SU-DHL-6 (cell line): ENCODE results near the gene LTB4R2.

Source experiments
- H2AFZ ChIP-seq: fragments of 200-600 bp; sonication (generic); 2 replicates; pipeline ENCODE4 v1.6.1; 2014; ENCODE audit warnings: low read depth, mild to moderate bottlenecking, moderate library complexity, mixed read lengths, antibody characterized with exemption, low read length; ENCODE audit not compliant: severe bottlenecking
- H3F3A ChIP-seq: fragments of 200-600 bp; shearing (Covaris generic); 2 replicates; pipeline ENCODE4 v1.6.0; 2016; ENCODE audit warnings: antibody characterized with exemption, mild to moderate bottlenecking; ENCODE audit not compliant: insufficient read depth
- H3K27ac ChIP-seq: fragments of 200-600 bp; sonication (generic); 2 replicates; pipeline ENCODE4 v1.5.1; 2016; ENCODE audit warnings: low read depth, mild to moderate bottlenecking, low read length, moderate library complexity, mixed read lengths
- H3K27me3 ChIP-seq: fragments of 200-600 bp; sonication (generic), shearing (Covaris generic); 2 replicates; pipeline ENCODE4 v1.6.0; 2014; ENCODE audit warnings: mild to moderate bottlenecking, low read length
- H3K36me3 ChIP-seq: fragments of 200-600 bp; sonication (generic); 2 replicates; pipeline ENCODE4 v1.6.1; 2014; ENCODE audit warnings: mild to moderate bottlenecking, low read length, mixed read lengths
- H3K4me2 ChIP-seq: fragments of 300-600, 200-600 bp; shearing (Covaris generic), sonication (generic); 2 replicates; pipeline ENCODE4 v1.6.0; 2014; ENCODE audit warnings: low read length, low read depth, mild to moderate bottlenecking; ENCODE audit not compliant: poor library complexity, severe bottlenecking
- H3K4me3 ChIP-seq: fragments of 200-600 bp; sonication (generic); 2 replicates; pipeline ENCODE4 v1.5.1; 2014; ENCODE audit warnings: antibody characterized with exemption, low read length, mild to moderate bottlenecking, mixed read lengths; ENCODE audit not compliant: insufficient read depth, poor library complexity, severe bottlenecking
- H3K79me2 ChIP-seq: fragments of 200-600 bp; sonication (generic); 2 replicates; pipeline ENCODE4 v1.6.1; 2014; ENCODE audit warnings: mild to moderate bottlenecking, low read length, moderate library complexity; ENCODE audit not compliant: insufficient read depth
- H3K9ac ChIP-seq: fragments of 200-600 bp; sonication (generic); 2 replicates; pipeline ENCODE4 v1.7.0; 2014; ENCODE audit warnings: mild to moderate bottlenecking, low read length
- H3K9me2 ChIP-seq: fragments of 200-600 bp; sonication (generic); replicated peaks from 2 replicates; pipeline ENCODE4 v1.6.1; 2014; ENCODE audit warnings: low read length; ENCODE audit not compliant: insufficient read depth
- H3K9me3 ChIP-seq: fragments of 200-600 bp; sonication (generic); 2 replicates; pipeline ENCODE4 v1.6.1; 2014; ENCODE audit warnings: low read length, mixed read lengths; ENCODE audit not compliant: insufficient read depth
- H4K20me1 ChIP-seq: fragments of 200-600 bp; sonication (generic); 2 replicates; pipeline ENCODE4 v1.6.1; 2014; ENCODE audit warnings: low read depth, mild to moderate bottlenecking, antibody characterized with exemption, low read length, moderate library complexity, mixed read lengths
- EZH2phosphoT487 ChIP-seq: fragments of 200-600 bp; sonication (generic), shearing (Covaris generic); conservative IDR thresholded peaks from 2 replicates; pipeline ENCODE4 v1.6.1; 2018; ENCODE audit warnings: mild to moderate bottlenecking, antibody characterized with exemption, low read length, moderate library complexity, mixed read lengths
- TF ChIP-seq, protein P1 (sequence below): fragments of 200-600 bp; sonication (generic); IDR thresholded peaks from one replicate; pipeline ENCODE4 v1.5.1; 2017; ENCODE audit warnings: antibody characterized with exemption, mild to moderate bottlenecking, low read length, moderate library complexity; ENCODE audit not compliant: insufficient read depth, poor library complexity, severe bottlenecking

LTB4R2 gene

DNA sequence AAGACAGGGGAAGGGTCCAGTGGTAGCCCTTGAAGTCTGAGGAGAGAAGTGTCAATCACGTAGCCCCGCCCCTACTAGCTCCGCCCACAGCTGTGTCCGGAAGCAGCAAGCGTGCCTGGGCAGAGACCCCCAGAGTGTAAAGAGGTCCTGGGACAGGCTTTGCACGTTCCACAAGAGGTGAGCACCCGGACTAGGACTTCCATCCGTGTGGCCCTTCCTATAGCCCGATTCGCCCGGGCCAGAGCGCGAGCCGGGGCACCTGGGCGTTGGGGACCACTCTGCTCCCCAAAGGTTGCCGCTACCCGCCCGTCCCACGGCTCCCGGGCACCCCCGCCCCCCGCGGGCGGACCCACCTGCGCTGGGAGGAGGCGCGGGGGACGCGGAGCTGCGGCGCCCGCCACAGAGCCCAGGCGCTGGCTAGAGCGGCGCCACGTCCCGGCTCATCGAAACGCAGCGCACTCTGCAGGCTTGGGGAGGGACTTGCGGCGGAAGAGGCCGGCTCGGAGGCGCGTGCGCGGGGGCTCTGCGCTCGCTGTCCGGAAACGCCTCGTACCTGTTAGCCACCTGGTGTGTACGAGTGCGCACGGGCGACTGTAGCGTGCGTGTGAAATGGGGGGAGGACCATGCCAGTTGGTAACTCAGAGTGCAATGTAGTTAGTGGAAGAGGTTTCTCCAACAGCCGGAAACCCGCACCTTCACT is 38.7 kb upstream of the LTB4R2 start, which contains the start of gene RABGGTA:
Gene RABGGTA, minus strand, starts transcription at position 464 of the 700 bp plus-strand sequence. CDS start 482 bp downstream, outside the sequence.
- H3K36me3 ChIP-seq, result no peaks in the 10 kb centered on the region
- no peak for TF ChIP-seq EZH2phosphoT487
- TF ChIP-seq, protein P1, sequence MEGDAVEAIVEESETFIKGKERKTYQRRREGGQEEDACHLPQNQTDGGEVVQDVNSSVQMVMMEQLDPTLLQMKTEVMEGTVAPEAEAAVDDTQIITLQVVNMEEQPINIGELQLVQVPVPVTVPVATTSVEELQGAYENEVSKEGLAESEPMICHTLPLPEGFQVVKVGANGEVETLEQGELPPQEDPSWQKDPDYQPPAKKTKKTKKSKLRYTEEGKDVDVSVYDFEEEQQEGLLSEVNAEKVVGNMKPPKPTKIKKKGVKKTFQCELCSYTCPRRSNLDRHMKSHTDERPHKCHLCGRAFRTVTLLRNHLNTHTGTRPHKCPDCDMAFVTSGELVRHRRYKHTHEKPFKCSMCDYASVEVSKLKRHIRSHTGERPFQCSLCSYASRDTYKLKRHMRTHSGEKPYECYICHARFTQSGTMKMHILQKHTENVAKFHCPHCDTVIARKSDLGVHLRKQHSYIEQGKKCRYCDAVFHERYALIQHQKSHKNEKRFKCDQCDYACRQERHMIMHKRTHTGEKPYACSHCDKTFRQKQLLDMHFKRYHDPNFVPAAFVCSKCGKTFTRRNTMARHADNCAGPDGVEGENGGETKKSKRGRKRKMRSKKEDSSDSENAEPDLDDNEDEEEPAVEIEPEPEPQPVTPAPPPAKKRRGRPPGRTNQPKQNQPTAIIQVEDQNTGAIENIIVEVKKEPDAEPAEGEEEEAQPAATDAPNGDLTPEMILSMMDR, result peak; percentile 62
- H3K79me2 ChIP-seq, result 0 out of 2 replicates have a peak, but pooled peaks cover 2% of the 10 kb centered on the region
- H3K9me2 ChIP-seq, result no peaks in the 10 kb centered on the region
- peaks cover 11% of the 10 kb centered on the region for H3F3A ChIP-seq
- H3K9me3 ChIP-seq, result no peaks in the 10 kb centered on the region
- peak within 1 kb of the TSS; percentile 77 for H3K9ac ChIP-seq
- peak within 1 kb of the TSS; percentile 70 for H3K4me3 ChIP-seq
- H3K4me2 ChIP-seq, result peak within 1 kb of the TSS; percentile 66
- no peaks in the 10 kb centered on the region for H4K20me1 ChIP-seq
- H2AFZ ChIP-seq, result peak within 1 kb of the TSS; percentile 60
- no peaks in the 10 kb centered on the region for H3K27me3 ChIP-seq
- H3K27ac ChIP-seq, result peak within 1 kb of the TSS; percentile 81

DNA sequence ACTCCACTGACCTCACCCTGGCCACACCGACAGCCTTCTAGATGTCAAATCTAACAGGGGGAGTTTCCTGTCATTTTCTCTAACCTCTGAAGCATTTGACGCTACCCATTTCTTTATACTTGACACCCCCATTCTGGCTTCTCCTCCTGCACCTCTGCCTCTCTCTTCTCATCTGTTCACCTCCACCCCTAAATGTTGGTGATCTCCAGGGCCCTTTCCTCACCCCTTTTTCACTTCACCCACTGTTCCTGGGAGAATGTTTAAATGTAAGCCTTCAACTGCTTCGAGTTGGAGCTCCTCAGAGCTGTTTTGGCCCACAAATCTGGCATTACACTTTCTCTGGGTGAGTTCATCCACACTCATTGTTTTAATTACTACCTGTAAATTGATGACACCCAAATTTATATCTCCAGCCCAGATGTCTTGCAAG is 38.1 kb upstream of the LTB4R2 start:
- peak overlapping the region; percentile 15; the same call in 1 of the 2 replicates for H3K27ac ChIP-seq
- H3F3A ChIP-seq, result peaks cover 11% of the 10 kb centered on the region
- no peaks in the 10 kb centered on the region for H3K27me3 ChIP-seq
- no peaks in the 10 kb centered on the region for H4K20me1 ChIP-seq
- H3K9me2 ChIP-seq, result no peaks in the 10 kb centered on the region
- peak overlapping the region; percentile 77 for H3K9ac ChIP-seq
- peak overlapping the region; percentile 66 for H3K4me2 ChIP-seq
- peak overlapping the region; percentile 37 for H2AFZ ChIP-seq
- H3K36me3 ChIP-seq, result no peaks in the 10 kb centered on the region
- H3K9me3 ChIP-seq, result no peaks in the 10 kb centered on the region
- no peak for TF ChIP-seq EZH2phosphoT487
- TF ChIP-seq, protein P1, result no peak
- 0 out of 2 replicates have a peak, but pooled peaks cover 2% of the 10 kb centered on the region for H3K79me2 ChIP-seq
- H3K4me3 ChIP-seq, result peak overlapping the region; percentile 53

DNA sequence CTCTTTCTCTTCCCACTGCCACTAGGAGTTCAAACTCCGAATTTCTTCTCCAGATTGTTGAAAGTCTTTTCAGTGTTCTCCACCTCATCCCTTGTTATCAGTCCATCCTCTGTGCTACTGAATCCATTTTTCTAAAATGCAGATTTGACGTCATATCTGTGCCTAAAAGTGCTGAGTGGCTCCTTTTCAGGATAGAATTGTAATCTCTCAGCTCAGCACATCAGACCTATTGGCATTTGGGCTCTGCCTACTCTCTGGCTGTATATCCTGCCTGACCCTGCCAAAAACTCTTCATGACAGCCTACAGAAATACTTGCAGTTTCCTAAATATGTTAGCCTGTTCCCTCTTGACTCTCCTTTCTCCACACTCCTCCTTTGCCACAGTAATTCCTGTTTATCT is 37.5 kb upstream of the LTB4R2 start:
- no peaks in the 10 kb centered on the region for H3K36me3 ChIP-seq
- H3K9me2 ChIP-seq, result no peaks in the 10 kb centered on the region
- H3K27me3 ChIP-seq, result no peaks in the 10 kb centered on the region
- H3K79me2 ChIP-seq, result 0 out of 2 replicates have a peak, but pooled peaks cover 2% of the 10 kb centered on the region
- H3K27ac ChIP-seq, result no peak overlapping the region
- no peaks in the 10 kb centered on the region for H4K20me1 ChIP-seq
- no peak overlapping the region for H3K4me3 ChIP-seq
- no peak for TF ChIP-seq EZH2phosphoT487
- TF ChIP-seq, protein P1, result no peak
- H2AFZ ChIP-seq, result no peak overlapping the region
- H3K9ac ChIP-seq, result peak overlapping the region; percentile 77; the same call in 1 of the 2 replicates
- no peaks in the 10 kb centered on the region for H3K9me3 ChIP-seq
- peaks cover 11% of the 10 kb centered on the region for H3F3A ChIP-seq
- H3K4me2 ChIP-seq, result peak overlapping the region; percentile 66
